Endometrial microvascular endothelial cells (primary cell): ENCODE measurements around the gene C18orf63. TPM values are rescaled to one million over a fixed set of nuclear protein-coding genes. Genes with fewer than 3 reads are reported as not detected.
"Not testable (repeated sequence)": the region's sequence is repeated elsewhere in the genome, so short reads cannot be mapped to it uniquely, and the experiment has no call there.

ENCODE experiments used
- in situ Hi-C: cut with HindIII; loops from 2 replicates; pipeline ENCODE4 v1.10.0; 2017; ENCODE audit warnings: low sequenced_read_pairs, low pct_unique_long_range_greater_than_20kb; ENCODE audit errors: inconsistent ontology term
- total RNA-seq: library from RNA; depleted of rRNA; stranded (reverse); fragments of >200 nt; gene quantifications from one replicate; pipeline ENCODE4 v1.2.3, GENCODE V29; 2015; ENCODE audit errors: inconsistent ontology term

C18orf63 gene
- total RNA-seq, 1 donor from 2014 or later: not detected

- in situ Hi-C loops: no loop called here
Measured at GRCh38 chr18:74314759-74315463, 728 bp upstream of the C18orf63 start.

- in situ Hi-C loops: no loop called here
Measured at GRCh38 chr18:74316257-74317170, 875 bp downstream of the C18orf63 start.

- in situ Hi-C loops: no loop called here
Measured at GRCh38 chr18:74326231-74326630, 10.6 kb downstream of the C18orf63 start.

- in situ Hi-C loops: not testable (repeated sequence)
Measured at GRCh38 chr18:74326791-74327190, 11.2 kb downstream of the C18orf63 start.

GRCh38 chr18:74328206-74328605 lies 12.6 kb downstream of the C18orf63 start:
- in situ Hi-C loops: no loop called here

GRCh38 chr18:74329688-74330205 lies 14.1 kb downstream of the C18orf63 start:
- in situ Hi-C loops: no loop called here

GRCh38 chr18:74331404-74331803 lies 15.8 kb downstream of the C18orf63 start:
- in situ Hi-C loops: no loop called here

- in situ Hi-C loops: no loop called here
Measured at GRCh38 chr18:74333091-74333490, 17.5 kb downstream of the C18orf63 start.

- in situ Hi-C loops: no loop called here
Measured at GRCh38 chr18:74334242-74334893, 18.7 kb downstream of the C18orf63 start.

GRCh38 chr18:74336656-74337055 lies 21.0 kb downstream of the C18orf63 start:
- in situ Hi-C loops: no loop called here

GRCh38 chr18:74337155-74337911 lies 21.7 kb downstream of the C18orf63 start:
- in situ Hi-C loops: no loop called here

- in situ Hi-C loops: no loop called here
Measured at GRCh38 chr18:74337912-74338309, 22.3 kb downstream of the C18orf63 start.

GRCh38 chr18:74342416-74343043 lies 26.9 kb downstream of the C18orf63 start:
- in situ Hi-C loops: loop anchor here (10.0 kb wide), 1 partner anchor 132 kb away; no protein-coding TSS in a partner anchor

GRCh38 chr18:74346206-74346605 lies 30.6 kb downstream of the C18orf63 start:
- in situ Hi-C loops: loop anchor here (10.0 kb wide), 1 partner anchor 129 kb away; no protein-coding TSS in a partner anchor

GRCh38 chr18:74348581-74348980 lies 32.9 kb downstream of the C18orf63 start:
- in situ Hi-C loops: loop anchor here (10.0 kb wide), 1 partner anchor 126 kb away; no protein-coding TSS in a partner anchor

- in situ Hi-C loops: no loop called here
Measured at GRCh38 chr18:74351354-74351753, 35.7 kb downstream of the C18orf63 start.

- in situ Hi-C loops: no loop called here
Measured at GRCh38 chr18:74353169-74353775, 37.6 kb downstream of the C18orf63 start.

GRCh38 chr18:74356959-74357358 lies 41.3 kb downstream of the C18orf63 start:
- in situ Hi-C loops: no loop called here
